ENCODE results near the gene RHBDF2. TPM values are rescaled to one million over a fixed set of nuclear protein-coding genes. Genes with fewer than 3 reads are reported as not detected.

Gene RHBDF2
- total RNA-seq, 2 donors from 2014 or later: 156 to 234 TPM

DNA sequence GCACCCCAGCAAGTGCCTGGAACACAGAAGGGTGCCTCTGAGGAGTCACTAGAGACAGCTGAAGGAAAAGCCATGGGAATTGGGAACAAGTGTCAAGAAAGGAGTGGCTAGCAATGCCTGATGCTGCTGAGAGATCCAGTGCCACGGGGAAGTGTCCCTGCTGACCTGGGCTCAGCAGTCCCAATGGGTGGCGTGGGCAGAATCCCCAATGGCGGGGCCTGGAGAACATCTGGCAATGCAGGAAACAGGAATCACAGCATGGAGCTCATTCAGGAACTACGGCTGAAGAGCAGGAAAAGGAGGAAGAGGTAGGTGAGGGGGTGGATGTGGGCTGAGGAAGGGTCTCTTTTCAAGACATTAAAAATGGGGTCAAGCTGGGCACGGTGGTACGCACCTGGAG, 78.4 kb downstream of the RHBDF2 start:
- Mint-ChIP-seq H3K27me3 (no peaks in the 10 kb centered on the region), H3K4me1 (ENCODE audit: low read depth in 2 of 2) (peaks cover 24 to 36% of the 10 kb centered on the region in 2 donors), H3K4me3 (no peak overlapping the region), H3K27ac (peak overlapping the region in 1 of 2 donors; percentile 5), H3K36me3 (no peaks in the 10 kb centered on the region), H3K9me3 (no peaks in the 10 kb centered on the region)
- no peak for DNase-seq (ENCODE audit: low spot score)
- no peak for ATAC-seq

DNA sequence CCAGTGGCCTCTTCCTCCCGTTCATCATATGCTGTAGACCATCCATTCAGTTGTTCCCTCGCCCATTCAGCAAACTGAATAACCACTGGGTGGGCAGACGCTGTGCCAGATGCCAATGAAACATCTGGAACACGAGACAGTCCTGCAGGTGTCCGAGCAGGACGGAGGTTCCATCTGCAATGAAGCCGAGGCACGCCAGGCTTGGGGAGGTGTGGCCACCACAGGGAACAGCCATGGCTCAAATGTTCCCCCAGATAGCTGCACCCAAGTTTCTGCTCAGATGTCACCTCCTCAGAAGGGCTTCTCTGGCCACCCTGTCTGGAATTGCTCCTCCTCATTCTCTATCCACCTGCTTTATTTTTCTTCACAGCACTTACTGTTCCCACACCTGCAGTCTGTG, 78.8 kb downstream of the RHBDF2 start:
- ATAC-seq (no peak), DNase-seq (ENCODE audit: low spot score) (no peak)
- Mint-ChIP-seq H3K9me3 (no peaks in the 10 kb centered on the region), H3K27ac (peak overlapping the region in 1 of 2 donors; percentile 5), H3K27me3 (no peaks in the 10 kb centered on the region), H3K4me1 (ENCODE audit: low read depth in 2 of 2) (peaks cover 20 to 38% of the 10 kb centered on the region in 2 donors), H3K36me3 (no peaks in the 10 kb centered on the region), H3K4me3 (no peak overlapping the region)

DNA sequence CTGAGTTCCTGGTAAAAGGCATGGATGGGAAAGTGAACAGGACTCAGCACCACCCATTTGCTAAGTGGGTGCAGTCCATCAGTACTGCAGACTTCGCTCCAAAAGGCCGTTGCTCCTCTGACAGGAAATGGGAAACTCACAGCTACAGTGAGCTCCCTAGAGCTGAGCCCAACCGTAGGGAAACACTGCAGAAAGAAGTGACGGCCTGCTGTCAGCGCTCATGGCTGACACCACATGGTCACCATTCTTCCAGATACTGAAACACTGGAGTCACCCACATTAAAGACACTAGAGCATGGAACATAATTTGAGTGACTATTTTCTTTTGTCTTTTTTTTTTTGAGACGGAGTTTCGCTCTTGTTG, 80.2 kb downstream of the RHBDF2 start:
- peaks cover 18 to 42% of the 10 kb centered on the region in 2 donors for H3K4me1 Mint-ChIP-seq (ENCODE audit: low read depth in 2 of 2)
- no peaks in the 10 kb centered on the region for H3K9me3 Mint-ChIP-seq
- H3K4me3 Mint-ChIP-seq: no peak overlapping the region
- peak overlapping the region in 1 of 2 donors; percentile 47 for H3K27ac Mint-ChIP-seq
- ATAC-seq: no peak
- DNase-seq (ENCODE audit: low spot score): no peak
- no peaks in the 10 kb centered on the region for H3K27me3 Mint-ChIP-seq
- no peaks in the 10 kb centered on the region for H3K36me3 Mint-ChIP-seq

Other genes starting within 250 kb of the RHBDF2 start
- gene UBALD2, start 236.1 kb downstream of the RHBDF2 start, total RNA-seq: 100 to 1,000 TPM; 216 to 262 TPM
- gene QRICH2, start 193.1 kb downstream of the RHBDF2 start, total RNA-seq: 1 to 10 TPM; 4.1 to 5.9 TPM
- 10 to 100 TPM; 45.0 to 57.4 TPM for gene PRPSAP1, start 147.5 kb downstream of the RHBDF2 start, total RNA-seq
- 10 to 100 TPM; 13.9 to 14.5 TPM for gene SPHK1, start 116.8 kb downstream of the RHBDF2 start, total RNA-seq
- gene UBE2O, start 48.3 kb downstream of the RHBDF2 start, total RNA-seq: 10 to 100 TPM; 46.7 to 66.9 TPM
- under 1 TPM in 1 of 2 donors, not detected in 1; 0.78 TPM for gene AANAT, start 33.8 kb downstream of the RHBDF2 start, total RNA-seq
- gene CYGB, start 36.3 kb upstream of the RHBDF2 start, total RNA-seq: 1 to 10 TPM; 1.0 to 2.9 TPM
- gene PRCD, start 38.6 kb upstream of the RHBDF2 start, total RNA-seq: under 1 TPM in 1 of 2 donors, not detected in 1; 0.78 TPM
- gene ST6GALNAC2, start 84.4 kb upstream of the RHBDF2 start, total RNA-seq: under 1 TPM in 1 of 2 donors, not detected in 1; 0.62 TPM
- gene ST6GALNAC1, start 142.3 kb upstream of the RHBDF2 start, total RNA-seq: not detected
- gene MXRA7, start 209.5 kb upstream of the RHBDF2 start, total RNA-seq: 10 to 100 TPM; 18.1 to 19.4 TPM
- 10 to 100 TPM; 74.3 to 97.1 TPM for gene JMJD6, start 225.2 kb upstream of the RHBDF2 start, total RNA-seq
- 10 to 100 TPM; 26.4 to 37.0 TPM for gene METTL23, start 225.4 kb upstream of the RHBDF2 start, total RNA-seq
- 100 to 1,000 TPM; 373 to 571 TPM for gene SRSF2, start 235.9 kb upstream of the RHBDF2 start, total RNA-seq
- 10 to 100 TPM; 18.1 to 25.5 TPM for gene MFSD11, start 236.7 kb upstream of the RHBDF2 start, total RNA-seq